Esophagus mucosa (tissue), 1 donor: ENCODE results near the gene UBE2Q1. TPM values are rescaled to one million over a fixed set of nuclear protein-coding genes. Genes with fewer than 3 reads are reported as not detected.
A peak's percentile ranks its signal among the peaks of the same experiment; 100 is the strongest.

Experiments used
- ATAC-seq: fragments of 200-7000 bp; cut with Tn5 transposase; one replicate; pipeline ENCODE4 v1.9.1; 2020
- total RNA-seq: library from RNA; stranded (reverse); gene quantifications from one replicate; pipeline ENCODE4 v1.2.4, GENCODE V29; 2023
- donor health status: DM: yes; HTN: yes; CAD: no.

Gene UBE2Q1
- total RNA-seq, 1 donor from 2014 or later = 37.3 TPM

DNA sequence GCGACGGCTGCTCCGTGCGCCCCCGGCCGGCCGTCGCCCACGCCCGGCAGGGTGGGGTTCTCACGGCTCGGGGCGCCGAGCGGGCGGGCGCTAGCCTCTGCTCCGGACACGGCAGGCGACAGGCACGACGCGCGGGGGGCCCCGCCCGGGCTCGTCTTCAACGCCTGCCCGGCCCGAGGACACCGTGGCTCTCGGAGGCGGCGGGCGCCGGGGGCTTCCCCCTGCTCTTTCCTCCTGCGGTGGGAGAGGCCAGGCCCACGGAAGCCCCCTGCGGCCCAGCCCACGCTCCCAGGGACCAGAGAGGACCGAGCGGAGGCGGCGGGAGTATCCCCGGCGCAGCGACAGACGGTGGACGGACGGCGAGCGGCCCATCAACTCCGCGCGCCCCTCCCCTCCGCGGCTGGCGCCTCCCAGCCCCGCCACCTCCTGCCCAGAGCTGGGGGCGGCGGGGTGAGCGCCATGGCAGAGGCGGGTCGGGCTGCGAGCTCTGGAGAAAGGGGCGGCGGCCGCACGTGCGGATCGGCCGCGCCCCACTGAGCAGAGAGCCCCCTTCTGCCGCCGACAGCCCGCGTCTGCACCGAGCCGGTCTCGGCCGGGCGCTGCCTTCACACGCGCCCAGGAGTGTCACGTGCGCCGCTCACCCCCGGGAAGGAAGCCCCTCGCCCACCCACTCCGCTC lies 56.3 kb downstream of the UBE2Q1 start, which contains the start of the genes SHE and TDRD10:
SHE (minus strand) TSS at position 347 of the 678 bp plus-strand sequence. CDS start 386 bp downstream, outside the sequence.
TDRD10 (plus strand) TSS at position 154 of the 678 bp plus-strand sequence. CDS start 4,685 bp downstream, outside the sequence.
- peak; percentile 50 for ATAC-seq

DNA sequence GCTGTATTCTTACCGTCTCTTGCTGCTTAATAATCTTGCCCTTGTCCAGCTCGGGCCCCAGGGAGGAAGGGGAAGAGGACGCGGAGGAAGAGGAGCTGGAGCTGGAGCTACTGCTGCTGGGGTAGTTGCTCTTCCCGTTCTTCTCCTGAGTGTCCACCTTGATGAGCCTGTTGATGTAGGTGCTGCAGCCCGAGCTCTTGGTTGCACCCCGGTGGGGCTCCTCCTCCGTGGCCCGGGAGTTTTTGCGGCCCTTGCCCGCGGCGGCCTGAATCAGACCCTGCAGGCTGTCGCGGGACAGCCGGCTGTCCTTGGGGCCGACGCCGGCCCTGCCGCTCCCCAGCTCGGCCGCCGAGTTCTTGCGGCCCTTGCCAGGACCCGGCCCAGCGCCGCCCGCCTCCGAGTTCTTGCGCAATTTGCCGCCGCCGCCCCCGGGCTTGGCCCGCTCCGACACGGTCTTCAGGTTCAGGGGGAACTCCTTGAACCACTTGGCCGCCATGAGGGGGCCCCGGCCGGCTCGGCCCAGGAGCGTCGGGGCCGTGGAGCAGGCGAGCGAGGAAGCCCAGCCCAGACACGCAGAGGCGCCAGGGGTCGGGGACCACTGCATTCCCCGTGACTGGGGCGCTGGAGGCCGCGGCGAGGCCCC lies 56.9 kb downstream of the UBE2Q1 start:
- ATAC-seq = peak; percentile 43

DNA sequence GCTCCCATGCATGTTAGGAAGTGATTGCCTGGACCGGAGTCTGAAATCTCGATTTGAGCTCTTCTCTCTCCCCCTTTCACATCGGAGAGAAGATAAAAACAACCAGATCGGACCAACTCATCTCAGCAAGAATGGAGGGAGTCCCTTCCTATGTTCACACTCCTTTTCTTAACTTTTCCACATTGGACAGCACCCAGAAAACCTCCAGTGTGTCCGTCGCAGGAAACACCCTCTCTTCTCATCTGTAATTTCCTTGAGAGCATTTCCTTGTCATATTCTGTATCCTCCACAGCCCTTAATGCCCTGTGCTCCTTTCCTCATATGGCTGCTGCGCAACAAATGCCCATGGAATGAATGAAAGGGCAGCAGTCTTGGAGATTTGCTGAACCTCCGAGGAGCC lies 57.9 kb downstream of the UBE2Q1 start:
- ATAC-seq = no peak

DNA sequence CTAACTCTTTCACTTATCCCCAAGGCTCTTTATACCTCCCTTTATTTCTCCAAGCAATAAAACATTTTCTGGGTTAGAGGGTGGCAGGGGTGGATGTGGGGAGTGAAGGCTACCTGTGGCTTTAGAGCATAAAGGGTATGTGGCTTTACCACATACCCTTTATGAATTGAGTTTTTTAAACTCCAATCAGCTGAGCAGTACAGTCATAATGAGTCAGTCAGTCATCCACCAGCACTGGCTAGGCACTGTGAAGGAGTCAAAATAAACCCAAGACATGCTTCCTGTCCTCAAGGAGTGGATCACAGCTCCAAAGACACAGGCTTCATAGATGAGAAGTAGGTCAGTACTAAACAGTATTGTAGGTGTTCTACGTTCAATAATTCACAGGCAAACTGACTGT lies 59.0 kb downstream of the UBE2Q1 start:
- ATAC-seq = no peak

Other genes with a start within 250 kb of the UBE2Q1 start
- not detected for gene AQP10, start 237.6 kb downstream of the UBE2Q1 start, total RNA-seq
- 3.7 TPM for gene ATP8B2, start 233.1 kb downstream of the UBE2Q1 start, total RNA-seq
- 6.1 TPM for gene IL6R, start 153.3 kb downstream of the UBE2Q1 start, total RNA-seq
- 0.44 TPM for gene TDRD10, start 56.4 kb downstream of the UBE2Q1 start, total RNA-seq
- gene SHE, start 56.2 kb downstream of the UBE2Q1 start, total RNA-seq = 1.4 TPM
- 0.20 TPM for gene CHRNB2, start 9.1 kb upstream of the UBE2Q1 start, total RNA-seq
- 77.4 TPM for gene ADAR, start 49.5 kb upstream of the UBE2Q1 start, total RNA-seq